GM18868 (cell line): ENCODE measurements around the gene GJA4.
"Not testable (repeated sequence)": the region's sequence is repeated elsewhere in the genome, so short reads cannot be mapped to it uniquely, and the experiment has no call there.

ENCODE experiments used
- ATAC-seq: cut with Tn5 transposase; IDR thresholded peaks from one replicate; pipeline ENCODE4 v1.9.1; 2021; ENCODE audit warnings: mild to moderate bottlenecking, moderate library complexity; ENCODE audit not compliant: unreplicated experiment

GJA4 gene

GRCh38 chr1:34768856-34769255 lies 23.9 kb upstream of the GJA4 start:
- no peak for ATAC-seq

GRCh38 chr1:34770891-34771504 lies 21.8 kb upstream of the GJA4 start:
- ATAC-seq, result no peak

GRCh38 chr1:34771573-34772371 lies 21.0 kb upstream of the GJA4 start:
- ATAC-seq, result no peak

- not testable (repeated sequence) for ATAC-seq
These were observed 19.7 kb upstream of the GJA4 start for GRCh38 chr1:34773114-34773513.

- no peak for ATAC-seq
These were observed 17.8 kb upstream of the GJA4 start for GRCh38 chr1:34774957-34775356.

- ATAC-seq, result no peak
These were observed 15.9 kb upstream of the GJA4 start for GRCh38 chr1:34776911-34777310.

GRCh38 chr1:34777519-34778321 lies 15.1 kb upstream of the GJA4 start:
- ATAC-seq, result no peak

- ATAC-seq, result no peak
These were observed 14.4 kb upstream of the GJA4 start for GRCh38 chr1:34778381-34778780.

GRCh38 chr1:34779005-34779404 lies 13.8 kb upstream of the GJA4 start:
- no peak for ATAC-seq

GRCh38 chr1:34779526-34779925 lies 13.3 kb upstream of the GJA4 start:
- ATAC-seq, result no peak

GRCh38 chr1:34779962-34780361 lies 12.8 kb upstream of the GJA4 start:
- ATAC-seq, result no peak

GRCh38 chr1:34780528-34780927 lies 12.3 kb upstream of the GJA4 start:
- no peak for ATAC-seq

- no peak for ATAC-seq
These were observed 11.5 kb upstream of the GJA4 start, which contains the start of gene GJB3 for GRCh38 chr1:34781071-34781843. GJB3 (plus strand) TSS chr1:34781214; CDS start chr1:34784763, 3,549 bp downstream.

GRCh38 chr1:34781844-34782391 lies 10.9 kb upstream of the GJA4 start:
- no peak for ATAC-seq

GRCh38 chr1:34784751-34785221 lies 8.0 kb upstream of the GJA4 start:
- no peak for ATAC-seq

- no peak for ATAC-seq
These were observed 7.4 kb upstream of the GJA4 start for GRCh38 chr1:34785231-34785874.

- ATAC-seq, result no peak
These were observed 6.8 kb upstream of the GJA4 start for GRCh38 chr1:34785875-34786470.

GRCh38 chr1:34786521-34787325 lies 6.1 kb upstream of the GJA4 start:
- no peak for ATAC-seq
